ENCODE measurements around the gene ARL6IP4.
A peak's percentile ranks its signal among the peaks of the same experiment; 100 is the strongest.

ARL6IP4 gene

DNA sequence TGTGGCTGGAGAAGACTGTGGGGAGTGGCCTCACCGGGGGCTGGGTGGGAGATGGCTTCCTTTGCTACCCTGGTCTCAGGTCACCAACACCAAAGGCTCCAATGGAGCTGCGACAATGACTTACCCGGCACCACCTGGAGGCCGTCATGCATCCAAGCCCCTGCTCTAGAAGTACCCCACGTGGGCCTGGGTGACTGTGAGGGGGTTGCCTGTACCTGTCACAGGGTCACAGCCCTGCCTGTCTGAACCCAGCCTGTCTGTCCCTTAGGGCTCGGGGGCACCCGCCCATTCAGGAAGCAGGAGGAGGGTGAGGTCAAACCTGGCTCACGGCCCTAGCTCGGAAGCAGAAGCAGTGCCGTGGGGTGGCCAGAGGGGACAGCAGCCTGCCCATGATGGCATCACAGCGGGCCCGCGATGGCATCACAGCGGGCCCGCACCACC is 33.1 kb upstream of the ARL6IP4 start:
- TF ChIP-seq, protein P1, sequence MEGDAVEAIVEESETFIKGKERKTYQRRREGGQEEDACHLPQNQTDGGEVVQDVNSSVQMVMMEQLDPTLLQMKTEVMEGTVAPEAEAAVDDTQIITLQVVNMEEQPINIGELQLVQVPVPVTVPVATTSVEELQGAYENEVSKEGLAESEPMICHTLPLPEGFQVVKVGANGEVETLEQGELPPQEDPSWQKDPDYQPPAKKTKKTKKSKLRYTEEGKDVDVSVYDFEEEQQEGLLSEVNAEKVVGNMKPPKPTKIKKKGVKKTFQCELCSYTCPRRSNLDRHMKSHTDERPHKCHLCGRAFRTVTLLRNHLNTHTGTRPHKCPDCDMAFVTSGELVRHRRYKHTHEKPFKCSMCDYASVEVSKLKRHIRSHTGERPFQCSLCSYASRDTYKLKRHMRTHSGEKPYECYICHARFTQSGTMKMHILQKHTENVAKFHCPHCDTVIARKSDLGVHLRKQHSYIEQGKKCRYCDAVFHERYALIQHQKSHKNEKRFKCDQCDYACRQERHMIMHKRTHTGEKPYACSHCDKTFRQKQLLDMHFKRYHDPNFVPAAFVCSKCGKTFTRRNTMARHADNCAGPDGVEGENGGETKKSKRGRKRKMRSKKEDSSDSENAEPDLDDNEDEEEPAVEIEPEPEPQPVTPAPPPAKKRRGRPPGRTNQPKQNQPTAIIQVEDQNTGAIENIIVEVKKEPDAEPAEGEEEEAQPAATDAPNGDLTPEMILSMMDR (IDR thresholded peaks at IDR 0.05; ENCODE audit: low read depth, low read length): 0 out of 2 replicates have a peak, but pooled peaks have one; percentile 7
- H3K36me3 ChIP-seq: no peaks in the 10 kb centered on the region; the same call in 1 of the 2 replicates
- H3K4me3 ChIP-seq (ENCODE audit: low read depth, low read length): no peak overlapping the region
- DNase-seq: peak; percentile 39
- H3K27me3 ChIP-seq (ENCODE audit: insufficient read depth, low read depth, severe bottlenecking): no peaks in the 10 kb centered on the region
- H3K9me3 ChIP-seq (ENCODE audit: severe bottlenecking): no peaks in the 10 kb centered on the region
- peak overlapping the region; percentile 48; the same call in 1 of the 2 replicates for H3K27ac ChIP-seq

DNA sequence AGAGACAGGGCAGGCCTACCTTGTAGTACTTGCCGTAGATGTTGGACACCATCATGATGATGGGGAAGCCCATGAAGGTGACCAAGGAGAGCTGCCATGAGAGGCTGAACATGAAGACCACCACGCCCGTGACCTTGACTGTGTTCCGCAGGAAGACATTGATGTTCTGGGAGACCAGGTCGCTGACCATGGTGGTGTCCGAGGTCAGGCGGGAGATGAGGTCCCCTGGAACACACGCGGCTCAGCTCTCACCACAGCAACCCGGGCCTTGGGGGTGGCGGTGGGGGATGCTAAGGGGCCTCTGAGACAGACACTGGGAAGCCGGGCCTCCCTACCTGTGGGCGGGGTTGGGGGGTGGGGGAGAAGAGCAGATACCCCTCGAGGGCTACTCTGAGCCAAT is 31.9 kb upstream of the ARL6IP4 start:
- H3K27me3 ChIP-seq (ENCODE audit: insufficient read depth, low read depth, severe bottlenecking): no peaks in the 10 kb centered on the region
- TF ChIP-seq, protein P1 (IDR thresholded peaks at IDR 0.05; ENCODE audit: low read depth, low read length): no peak
- H3K27ac ChIP-seq: no peak overlapping the region
- no peak for DNase-seq
- no peaks in the 10 kb centered on the region; the same call in 1 of the 2 replicates for H3K36me3 ChIP-seq
- no peak overlapping the region for H3K4me3 ChIP-seq (ENCODE audit: low read depth, low read length)
- no peaks in the 10 kb centered on the region for H3K9me3 ChIP-seq (ENCODE audit: severe bottlenecking)

DNA sequence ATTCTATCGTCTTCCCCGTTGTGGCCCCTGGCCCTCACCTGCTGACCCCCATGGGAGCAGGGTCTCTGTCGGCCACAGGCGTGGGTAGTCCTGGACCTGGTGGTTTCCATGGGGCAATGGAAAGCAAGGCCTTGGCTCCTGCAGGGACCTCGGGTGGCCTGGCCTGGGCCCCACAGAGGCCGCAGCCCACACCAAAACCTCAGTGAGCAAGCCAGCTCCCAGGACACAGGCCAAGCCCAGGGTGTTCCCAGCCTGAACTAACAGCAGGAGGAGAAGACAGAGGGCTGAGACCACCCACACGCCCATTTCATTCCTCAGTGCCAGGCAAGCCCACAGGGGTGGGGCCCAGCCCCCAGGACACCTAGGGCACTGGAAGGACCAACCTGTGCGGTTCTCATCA is 31.1 kb upstream of the ARL6IP4 start:
- H3K4me3 ChIP-seq (ENCODE audit: low read depth, low read length): no peak overlapping the region
- H3K27ac ChIP-seq: no peak overlapping the region
- H3K27me3 ChIP-seq (ENCODE audit: insufficient read depth, low read depth, severe bottlenecking): no peaks in the 10 kb centered on the region
- H3K36me3 ChIP-seq: no peaks in the 10 kb centered on the region; the same call in 1 of the 2 replicates
- TF ChIP-seq, protein P1 (IDR thresholded peaks at IDR 0.05; ENCODE audit: low read depth, low read length): no peak
- no peaks in the 10 kb centered on the region for H3K9me3 ChIP-seq (ENCODE audit: severe bottlenecking)
- DNase-seq: no peak

DNA sequence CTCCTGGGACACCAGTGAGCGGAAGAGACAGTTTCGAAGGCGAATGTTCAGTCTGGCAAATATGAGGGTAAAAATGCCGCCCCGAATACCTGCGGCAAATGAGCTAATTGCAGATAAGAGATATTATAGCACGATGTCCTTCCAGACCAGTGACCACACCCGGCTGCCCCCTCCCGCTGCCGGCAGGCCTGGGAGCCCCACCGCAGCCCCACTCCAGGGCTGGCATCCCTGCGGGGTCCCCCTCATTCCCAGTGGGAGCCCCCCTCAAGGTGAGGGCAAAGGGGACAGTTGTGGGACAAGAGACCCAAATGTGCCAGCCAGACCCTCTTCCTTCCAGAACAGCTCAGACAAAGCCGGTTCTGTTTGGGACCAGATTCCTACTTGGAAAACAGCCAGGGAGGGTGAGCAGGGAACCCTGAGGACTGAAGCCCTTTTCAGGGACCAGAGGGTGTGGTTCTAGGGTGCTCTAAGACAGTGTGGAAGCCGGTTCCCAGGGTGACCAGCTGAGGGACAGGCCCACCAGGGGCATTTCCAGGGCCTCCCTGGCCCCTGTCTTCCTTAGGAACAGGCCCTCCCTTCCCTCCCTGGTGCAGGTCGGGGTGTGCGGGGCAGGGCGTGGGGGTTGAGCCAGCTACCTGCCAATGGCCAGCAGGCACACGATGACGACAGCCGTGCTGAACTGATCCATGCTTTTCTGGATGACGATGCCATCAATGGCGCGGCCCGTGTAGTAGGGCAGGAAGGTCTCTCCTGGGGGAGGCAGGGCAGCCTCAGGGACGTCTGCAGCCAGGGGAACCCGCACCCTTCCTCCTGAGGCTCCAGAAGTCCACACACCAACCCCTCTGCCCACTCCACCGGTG is 30.4 kb upstream of the ARL6IP4 start:
- no peaks in the 10 kb centered on the region for H3K9me3 ChIP-seq (ENCODE audit: severe bottlenecking)
- no peak overlapping the region for H3K4me3 ChIP-seq (ENCODE audit: low read depth, low read length)
- H3K36me3 ChIP-seq: no peaks in the 10 kb centered on the region; the same call in 1 of the 2 replicates
- no peaks in the 10 kb centered on the region for H3K27me3 ChIP-seq (ENCODE audit: insufficient read depth, low read depth, severe bottlenecking)
- TF ChIP-seq, protein P1 (IDR thresholded peaks at IDR 0.05; ENCODE audit: low read depth, low read length): no peak
- DNase-seq: no peak
- H3K27ac ChIP-seq: no peak overlapping the region

DNA sequence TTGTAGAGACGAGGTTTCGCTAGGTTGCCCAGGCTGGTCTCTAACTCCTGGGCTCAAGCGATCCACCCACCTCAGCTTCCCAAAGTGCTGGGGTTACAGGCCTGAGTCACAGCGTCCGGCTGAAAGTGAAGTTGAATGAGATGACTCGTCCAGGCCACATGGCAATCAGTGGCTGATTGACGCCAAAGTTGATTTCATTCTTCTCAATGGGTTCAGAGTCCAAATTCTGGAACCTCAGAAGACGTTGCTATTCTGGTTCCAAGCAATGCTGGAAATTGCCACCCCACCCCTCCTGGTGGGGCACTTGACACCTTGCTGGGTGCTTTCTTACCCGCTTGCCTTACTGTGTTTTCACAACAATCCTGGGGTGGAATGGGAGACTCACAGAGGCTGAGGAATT is 29.1 kb upstream of the ARL6IP4 start:
- peaks cover 5% of the 10 kb centered on the region for H3K36me3 ChIP-seq
- H3K4me3 ChIP-seq (ENCODE audit: low read depth, low read length): no peak overlapping the region
- no peaks in the 10 kb centered on the region for H3K27me3 ChIP-seq (ENCODE audit: insufficient read depth, low read depth, severe bottlenecking)
- TF ChIP-seq, protein P1 (IDR thresholded peaks at IDR 0.05; ENCODE audit: low read depth, low read length): no peak
- DNase-seq: no peak
- no peak overlapping the region for H3K27ac ChIP-seq
- no peaks in the 10 kb centered on the region for H3K9me3 ChIP-seq (ENCODE audit: severe bottlenecking)
